Uterus (tissue), 2 donors: ENCODE results near the gene IFT25.

Experiments used
- POLR2A ChIP-seq, 2 donors: fragments of 450-650 bp; IDR thresholded peaks; one replicate each; pipeline ENCODE4 v1.6.1; 2016; ENCODE audit warnings: antibody characterized with exemption in 2 of 2, mild to moderate bottlenecking in 1 of 2, moderate library complexity in 1 of 2
- TF ChIP-seq, protein P1 (sequence below), 4 experiments: fragments of 200-600 bp in 2 of 4; fragments of 450-650 bp in 2 of 4; sonication (generic) in 2 of 4; IDR thresholded peaks; one replicate each; pipeline ENCODE4 v1.5.1; 2016 to 2019; ENCODE audit warnings: antibody characterized with exemption in 4 of 4, mild to moderate bottlenecking in 2 of 4, moderate library complexity in 1 of 4

DNA sequence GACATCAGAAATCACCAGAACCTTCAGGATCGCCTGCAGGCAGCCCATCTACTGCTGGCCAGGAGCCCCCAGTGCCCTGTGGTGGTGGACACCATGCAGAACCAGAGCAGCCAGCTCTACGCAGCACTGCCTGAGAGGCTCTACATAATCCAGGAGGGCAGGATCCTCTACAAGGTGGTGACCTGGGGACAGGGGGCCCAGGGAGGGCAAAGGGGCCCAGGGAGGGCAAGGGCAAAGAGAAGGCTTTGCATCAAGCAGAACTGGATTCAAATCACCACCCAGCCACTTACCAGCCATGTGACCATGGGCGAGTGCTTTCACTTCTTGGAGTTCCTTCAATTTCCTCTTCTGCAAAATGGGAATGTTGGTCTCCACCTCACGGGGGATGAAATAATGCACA lies 39.4 kb downstream of the IFT25 start:
- TF ChIP-seq, protein P1, sequence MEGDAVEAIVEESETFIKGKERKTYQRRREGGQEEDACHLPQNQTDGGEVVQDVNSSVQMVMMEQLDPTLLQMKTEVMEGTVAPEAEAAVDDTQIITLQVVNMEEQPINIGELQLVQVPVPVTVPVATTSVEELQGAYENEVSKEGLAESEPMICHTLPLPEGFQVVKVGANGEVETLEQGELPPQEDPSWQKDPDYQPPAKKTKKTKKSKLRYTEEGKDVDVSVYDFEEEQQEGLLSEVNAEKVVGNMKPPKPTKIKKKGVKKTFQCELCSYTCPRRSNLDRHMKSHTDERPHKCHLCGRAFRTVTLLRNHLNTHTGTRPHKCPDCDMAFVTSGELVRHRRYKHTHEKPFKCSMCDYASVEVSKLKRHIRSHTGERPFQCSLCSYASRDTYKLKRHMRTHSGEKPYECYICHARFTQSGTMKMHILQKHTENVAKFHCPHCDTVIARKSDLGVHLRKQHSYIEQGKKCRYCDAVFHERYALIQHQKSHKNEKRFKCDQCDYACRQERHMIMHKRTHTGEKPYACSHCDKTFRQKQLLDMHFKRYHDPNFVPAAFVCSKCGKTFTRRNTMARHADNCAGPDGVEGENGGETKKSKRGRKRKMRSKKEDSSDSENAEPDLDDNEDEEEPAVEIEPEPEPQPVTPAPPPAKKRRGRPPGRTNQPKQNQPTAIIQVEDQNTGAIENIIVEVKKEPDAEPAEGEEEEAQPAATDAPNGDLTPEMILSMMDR (IDR thresholded peaks at IDR 0.05) = no peak
- no peak for TF ChIP-seq POLR2A (IDR thresholded peaks at IDR 0.05)
